Neural crest cell (in vitro differentiated cells): ENCODE measurements around the gene MAST4. TPM values are rescaled to one million over a fixed set of nuclear protein-coding genes. Genes with fewer than 3 reads are reported as not detected.

Source experiments
- DNase-seq: peaks from one replicate; pipeline ENCODE4 v3.0.0; 2021; ENCODE audit warnings: low read depth, mixed read lengths, low spot score
- H3K27ac Mint-ChIP-seq: one replicate; pipeline ENCODE4 v1.8.0; 2021; ENCODE audit warnings: mild to moderate bottlenecking, mixed read lengths; ENCODE audit not compliant: unreplicated experiment
- H3K27me3 Mint-ChIP-seq: 2 replicates; pipeline ENCODE4 v1.8.0; 2021; ENCODE audit warnings: low read depth, mild to moderate bottlenecking, mixed read lengths
- H3K36me3 Mint-ChIP-seq: 2 replicates; pipeline ENCODE4 v1.8.0; 2021; ENCODE audit warnings: low read depth, mild to moderate bottlenecking, mixed read lengths
- H3K4me1 Mint-ChIP-seq: 2 replicates; pipeline ENCODE4 v1.8.0; 2021; ENCODE audit warnings: mixed read lengths
- H3K4me3 Mint-ChIP-seq: one replicate; pipeline ENCODE4 v1.8.0; 2021; ENCODE audit warnings: mild to moderate bottlenecking, mixed read lengths
- H3K9me3 Mint-ChIP-seq: 2 replicates; pipeline ENCODE4 v1.8.0; 2021; ENCODE audit warnings: mixed read lengths
- total RNA-seq: library from RNA; stranded (reverse); gene quantifications from 2 replicates; pipeline ENCODE4 v1.2.1, GENCODE V29; 2021
- TF ChIP-seq, protein P1 (sequence below): fragments of 200-600 bp; sonication (generic); conservative IDR thresholded peaks from 2 replicates; pipeline ENCODE4 v1.5.0; 2021; ENCODE audit warnings: antibody characterized with exemption, mild to moderate bottlenecking

Gene MAST4
- total RNA-seq, 1 donor from 2014 or later: 7.3 TPM

DNA sequence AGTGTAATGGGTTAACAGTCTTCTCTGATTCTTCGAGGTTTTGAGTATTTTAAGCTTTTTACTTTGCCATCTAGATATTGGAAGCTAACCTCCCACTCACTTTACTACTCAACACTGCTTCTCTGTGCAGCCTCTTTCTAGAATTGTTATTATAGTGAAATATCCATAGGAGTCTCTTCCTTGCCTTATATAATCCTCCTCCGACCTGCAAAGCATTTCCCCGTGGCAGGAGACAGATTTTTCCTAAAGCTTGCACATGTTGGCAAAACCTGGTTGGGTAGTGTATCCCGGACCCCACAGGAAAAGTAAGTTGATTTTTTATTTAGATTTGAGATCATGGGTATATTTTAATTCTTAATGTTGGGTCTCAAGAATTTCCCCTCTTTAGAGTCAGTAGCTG lies 351.3 kb downstream of the MAST4 start:
- no peaks in the 10 kb centered on the region for H3K36me3 Mint-ChIP-seq
- H3K4me1 Mint-ChIP-seq: peaks cover 14% of the 10 kb centered on the region
- no peak overlapping the region for H3K4me3 Mint-ChIP-seq
- no peak overlapping the region for H3K27ac Mint-ChIP-seq
- TF ChIP-seq, protein P1, sequence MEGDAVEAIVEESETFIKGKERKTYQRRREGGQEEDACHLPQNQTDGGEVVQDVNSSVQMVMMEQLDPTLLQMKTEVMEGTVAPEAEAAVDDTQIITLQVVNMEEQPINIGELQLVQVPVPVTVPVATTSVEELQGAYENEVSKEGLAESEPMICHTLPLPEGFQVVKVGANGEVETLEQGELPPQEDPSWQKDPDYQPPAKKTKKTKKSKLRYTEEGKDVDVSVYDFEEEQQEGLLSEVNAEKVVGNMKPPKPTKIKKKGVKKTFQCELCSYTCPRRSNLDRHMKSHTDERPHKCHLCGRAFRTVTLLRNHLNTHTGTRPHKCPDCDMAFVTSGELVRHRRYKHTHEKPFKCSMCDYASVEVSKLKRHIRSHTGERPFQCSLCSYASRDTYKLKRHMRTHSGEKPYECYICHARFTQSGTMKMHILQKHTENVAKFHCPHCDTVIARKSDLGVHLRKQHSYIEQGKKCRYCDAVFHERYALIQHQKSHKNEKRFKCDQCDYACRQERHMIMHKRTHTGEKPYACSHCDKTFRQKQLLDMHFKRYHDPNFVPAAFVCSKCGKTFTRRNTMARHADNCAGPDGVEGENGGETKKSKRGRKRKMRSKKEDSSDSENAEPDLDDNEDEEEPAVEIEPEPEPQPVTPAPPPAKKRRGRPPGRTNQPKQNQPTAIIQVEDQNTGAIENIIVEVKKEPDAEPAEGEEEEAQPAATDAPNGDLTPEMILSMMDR: no peak
- H3K9me3 Mint-ChIP-seq: no peaks in the 10 kb centered on the region
- no peaks in the 10 kb centered on the region for H3K27me3 Mint-ChIP-seq
- no peak for DNase-seq

DNA sequence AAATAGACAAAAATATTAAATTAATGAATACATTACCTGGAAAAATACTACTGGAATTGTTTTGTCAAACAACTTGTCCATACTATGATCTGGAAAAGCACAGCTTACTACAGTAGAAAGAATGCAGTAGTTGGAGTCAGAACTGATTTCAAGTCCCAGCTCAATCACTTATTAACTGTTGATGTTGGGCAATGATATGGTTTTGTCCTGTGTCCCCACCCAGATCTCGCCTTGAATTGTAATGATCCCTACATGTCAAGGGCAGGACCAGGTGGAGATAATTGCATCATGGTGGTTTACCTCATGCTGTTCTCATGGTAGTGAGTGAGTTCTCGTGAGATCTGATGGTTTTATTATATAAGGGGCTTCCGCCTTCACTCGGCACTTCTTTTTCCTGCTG lies 352.9 kb downstream of the MAST4 start:
- peaks cover 17% of the 10 kb centered on the region for H3K4me1 Mint-ChIP-seq
- TF ChIP-seq, protein P1: no peak
- no peak overlapping the region for H3K27ac Mint-ChIP-seq
- H3K4me3 Mint-ChIP-seq: no peak overlapping the region
- no peaks in the 10 kb centered on the region for H3K27me3 Mint-ChIP-seq
- no peak for DNase-seq
- no peaks in the 10 kb centered on the region for H3K9me3 Mint-ChIP-seq
- H3K36me3 Mint-ChIP-seq: no peaks in the 10 kb centered on the region

DNA sequence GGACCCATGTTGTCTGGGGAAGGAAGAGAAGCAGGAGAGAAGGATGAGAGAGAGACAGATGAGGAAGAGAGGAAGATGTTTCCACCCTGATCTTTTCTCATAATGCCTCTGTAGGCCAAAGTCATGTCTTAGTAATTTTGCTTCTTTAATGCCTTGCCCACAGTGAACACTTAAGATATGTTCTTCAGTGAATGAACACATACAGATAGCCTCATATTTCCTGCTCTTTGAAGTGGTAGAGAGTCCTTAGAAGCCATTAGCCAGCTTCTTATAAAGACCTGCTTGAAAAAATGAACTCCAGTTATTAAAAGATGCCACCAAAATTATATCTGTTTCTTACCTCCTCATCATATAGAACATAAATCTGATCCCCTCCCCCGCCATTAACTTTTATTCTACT lies 356.0 kb downstream of the MAST4 start:
- no peak overlapping the region for H3K27ac Mint-ChIP-seq
- DNase-seq: no peak
- peaks cover 6% of the 10 kb centered on the region for H3K4me1 Mint-ChIP-seq
- H3K27me3 Mint-ChIP-seq: no peaks in the 10 kb centered on the region
- TF ChIP-seq, protein P1: no peak
- no peaks in the 10 kb centered on the region for H3K36me3 Mint-ChIP-seq
- no peaks in the 10 kb centered on the region for H3K9me3 Mint-ChIP-seq
- H3K4me3 Mint-ChIP-seq: no peak overlapping the region

DNA sequence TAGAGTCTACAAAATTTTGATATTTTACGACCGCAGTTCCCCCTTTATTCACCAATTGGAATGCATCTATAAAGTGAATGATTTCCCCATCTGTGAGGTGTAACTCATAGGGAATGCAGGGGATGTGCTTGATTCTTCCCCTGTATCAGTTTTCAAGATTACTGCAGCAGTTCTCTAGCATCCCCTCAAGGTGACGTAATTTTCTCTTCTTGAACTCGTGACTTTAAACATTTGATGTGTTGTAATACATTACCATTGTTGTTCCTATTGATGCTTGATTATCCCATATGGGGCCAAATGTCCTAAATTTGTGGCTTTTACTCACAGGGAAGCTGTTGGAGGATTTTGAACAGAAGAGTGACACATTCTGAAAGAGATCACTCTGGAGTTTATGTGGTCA lies 360.2 kb downstream of the MAST4 start:
- H3K27ac Mint-ChIP-seq: no peak overlapping the region
- TF ChIP-seq, protein P1: no peak
- H3K36me3 Mint-ChIP-seq: no peaks in the 10 kb centered on the region
- peaks cover 32% of the 10 kb centered on the region for H3K4me1 Mint-ChIP-seq
- no peaks in the 10 kb centered on the region for H3K27me3 Mint-ChIP-seq
- H3K9me3 Mint-ChIP-seq: no peaks in the 10 kb centered on the region
- DNase-seq: no peak
- no peak overlapping the region for H3K4me3 Mint-ChIP-seq

DNA sequence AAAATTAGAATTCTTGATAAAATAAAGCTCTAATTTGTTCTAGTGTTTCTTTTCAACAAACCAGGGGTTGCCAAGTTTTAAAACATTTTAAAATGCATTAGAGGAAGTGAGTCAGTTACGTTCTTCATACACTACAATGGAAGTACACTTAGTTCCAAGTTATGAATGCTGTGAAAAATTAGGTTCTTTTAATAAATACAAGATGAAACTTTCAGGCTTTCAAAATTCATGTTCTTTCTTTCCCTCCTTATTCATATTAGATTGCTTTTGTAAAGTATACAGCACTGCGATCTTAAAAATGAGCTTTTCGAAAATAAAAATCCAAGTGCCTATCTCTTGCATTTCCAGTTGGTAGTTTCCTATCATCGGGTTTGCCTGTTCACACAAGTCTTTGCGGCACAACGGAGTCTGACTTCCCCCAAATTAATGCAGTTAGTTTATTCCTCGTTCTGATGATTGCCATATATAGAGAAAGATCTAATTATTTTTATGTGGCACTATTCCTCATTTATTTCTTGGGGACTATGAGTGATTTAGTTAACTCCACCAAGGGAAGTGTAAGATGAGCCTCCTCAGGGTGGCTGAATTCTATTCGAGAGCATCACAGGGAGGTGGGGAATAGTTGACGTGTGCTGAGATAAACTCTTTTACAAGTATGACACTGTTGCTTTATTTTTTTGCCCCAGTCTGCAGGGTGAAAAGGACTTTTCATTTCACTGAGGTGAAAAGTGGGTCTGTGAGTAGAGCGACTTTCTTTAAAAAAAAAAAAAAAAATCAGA lies 362.2 kb downstream of the MAST4 start:
- Mint-ChIP-seq H3K36me3 (no peaks in the 10 kb centered on the region), H3K4me3 (peak overlapping the region; percentile 29), H3K4me1 (peaks cover 27% of the 10 kb centered on the region), H3K9me3 (no peaks in the 10 kb centered on the region), H3K27ac (no peak overlapping the region), H3K27me3 (no peaks in the 10 kb centered on the region)
- TF ChIP-seq, protein P1: no peak
- no peak for DNase-seq
